Thyroid gland (tissue), 4 donors: ENCODE results near the gene CNTFR. TPM values are rescaled to one million over a fixed set of nuclear protein-coding genes. Genes with fewer than 3 reads are reported as not detected.

ENCODE experiments used
- DNase-seq, 2 donors: peaks; one replicate each; pipeline ENCODE4 v3.0.0-alpha.2; 2019
- H3K27ac ChIP-seq, 3 donors: fragments of 200-600 bp; sonication (generic); 1 replicate in 2 of 3; 2 replicates in 1 of 3; pipeline ENCODE4 v1.5.1; 2016 to 2019; ENCODE audit warnings: mild to moderate bottlenecking in 1 of 3, moderate library complexity in 1 of 3
- H3K27me3 ChIP-seq: fragments of 200-600 bp; sonication (generic); one replicate; pipeline ENCODE4 v1.5.1; 2019
- H3K36me3 ChIP-seq, 2 donors: fragments of 200-600 bp; sonication (generic); one replicate each; pipeline ENCODE4 v1.5.1; 2016 to 2019
- H3K4me1 ChIP-seq, 2 donors: fragments of 200-600 bp; sonication (generic); one replicate each; pipeline ENCODE4 v1.5.1; 2017 to 2019
- H3K4me3 ChIP-seq, 3 donors: fragments of 200-600 bp; sonication (generic); replicated peaks in 1 of 3; 1 replicate in 2 of 3; 2 replicates in 1 of 3; pipeline ENCODE4 v1.5.1; 2016; ENCODE audit warnings: mild to moderate bottlenecking in 1 of 3
- H3K9me3 ChIP-seq: fragments of 200-600 bp; sonication (generic); one replicate; pipeline ENCODE4 v1.5.1; 2017
- CTCF ChIP-seq, 6 experiments: fragments of 200-600 bp in 3 of 6; fragments of 450-650 bp in 3 of 6; sonication (generic) in 3 of 6; IDR thresholded peaks; one replicate each; pipeline ENCODE4 v1.5.1; 2016 to 2019; ENCODE audit warnings: antibody characterized with exemption in 6 of 6, mild to moderate bottlenecking in 2 of 6, inconsistent platforms in 1 of 6, moderate library complexity in 1 of 6
- POLR2A ChIP-seq, 2 donors: fragments of 450-650 bp; IDR thresholded peaks; one replicate each; pipeline ENCODE4 v1.6.1; 2017; ENCODE audit warnings: antibody characterized with exemption in 2 of 2, mild to moderate bottlenecking in 2 of 2, moderate library complexity in 1 of 2
- WGBS, 2 donors: methylation state at CpG; one replicate each; pipeline ENCODE4 v1.1.5; 2017; 5-methylcytosine and 5-hydroxymethylcytosine counted together
- intact Hi-C: fragments of 100-400 bp; cut with DNase I; formaldehyde crosslinking; loops from one replicate; pipeline ENCODE4 v1.15.1; 2023
- total RNA-seq, 4 donors: library from RNA; depleted of rRNA; stranded (reverse); fragments of >200 nt; gene quantifications; one replicate each; pipeline ENCODE4 v1.2.3, GENCODE V29; 2016

CNTFR gene
- total RNA-seq, 4 donors from 2014 or later, result 8.6 to 17.3 (median 14.1) TPM

- DNase-seq, result no peak
- no peak overlapping the region for H3K27ac ChIP-seq
- 91 to 93% methylated on average over 3 of the region's 3 CpGs for WGBS, 2 donors
- H3K36me3 ChIP-seq, result no peaks in the 10 kb centered on the region
- no peaks in the 10 kb centered on the region for H3K9me3 ChIP-seq
- intact Hi-C loops, result no loop called here
- no peak for TF ChIP-seq CTCF (IDR thresholded peaks at IDR 0.05)
- no peak for TF ChIP-seq POLR2A (IDR thresholded peaks at IDR 0.05)
- no peaks in the 10 kb centered on the region for H3K27me3 ChIP-seq
- peaks cover 6 to 10% of the 10 kb centered on the region in 2 donors for H3K4me1 ChIP-seq
- no peak overlapping the region for H3K4me3 ChIP-seq
These were observed 65.2 kb downstream of the CNTFR start for GRCh38 chr9:34524349-34524748.

- no peaks in the 10 kb centered on the region for H3K9me3 ChIP-seq
- intact Hi-C loops, result no loop called here
- TF ChIP-seq POLR2A (IDR thresholded peaks at IDR 0.05), result no peak
- peak in 1 of 6 experiments; percentile 10 for TF ChIP-seq CTCF (IDR thresholded peaks at IDR 0.05)
- H3K27me3 ChIP-seq, result no peaks in the 10 kb centered on the region
- peak; percentile 87 to 88 for DNase-seq
- no peak within 1 kb of the TSS for H3K27ac ChIP-seq
- H3K4me1 ChIP-seq, result peaks cover 6 to 10% of the 10 kb centered on the region in 2 donors
- WGBS, 2 donors, result 8 to 32% methylated on average over 7 to 24 of the region's 63 CpGs
- peak within 1 kb of the TSS in 1 of 3 donors; percentile 35 for H3K4me3 ChIP-seq
- H3K36me3 ChIP-seq, result no peaks in the 10 kb centered on the region
These were observed 66.3 kb downstream of the CNTFR start, which contains the start of gene ENHO for GRCh38 chr9:34522971-34523797. Gene ENHO (minus strand): TSS chr9:34522990. CDS start chr9:34521695, 1,295 bp downstream.

GRCh38 chr9:34522091-34522887 lies 67.2 kb downstream of the CNTFR start:
- Histone ChIP-seq H3K9me3 (no peaks in the 10 kb centered on the region), H3K4me3 (peak overlapping the region in 1 of 3 donors; percentile 35), H3K36me3 (no peaks in the 10 kb centered on the region), H3K27me3 (no peaks in the 10 kb centered on the region), H3K4me1 (peaks cover 6 to 10% of the 10 kb centered on the region in 2 donors), H3K27ac (no peak overlapping the region)
- intact Hi-C loops, result no loop called here
- DNase-seq, result peak in 1 of 2 donors; percentile 9
- 21 to 29% methylated on average over 16 to 30 of the region's 31 CpGs for WGBS, 2 donors
- TF ChIP-seq CTCF (IDR thresholded peaks at IDR 0.05) (no peak), POLR2A (IDR thresholded peaks at IDR 0.05) (no peak)

GRCh38 chr9:34521406-34522045 lies 68.0 kb downstream of the CNTFR start:
- H3K36me3 ChIP-seq, result no peaks in the 10 kb centered on the region
- H3K27me3 ChIP-seq, result no peaks in the 10 kb centered on the region
- no peaks in the 10 kb centered on the region for H3K9me3 ChIP-seq
- no peak for DNase-seq
- H3K4me1 ChIP-seq, result peaks cover 6 to 10% of the 10 kb centered on the region in 2 donors
- 95 to 97% methylated on average over 9 to 11 of the region's 11 CpGs for WGBS, 2 donors
- no peak overlapping the region for H3K4me3 ChIP-seq
- intact Hi-C loops, result no loop called here
- no peak overlapping the region for H3K27ac ChIP-seq
- TF ChIP-seq POLR2A (IDR thresholded peaks at IDR 0.05), result no peak
